Measurements from ENCODE around the gene LITAF. TPM values are rescaled to one million over a fixed set of nuclear protein-coding genes. Genes with fewer than 3 reads are reported as not detected.

The LITAF gene
- polyA plus RNA-seq, 1 donor (not counting 4 experiments of a cell fraction or from before 2014, with no cell fraction given): 85.4 TPM

GRCh38 chr16:11530171-11530940, 56.4 kb downstream of the LITAF start:
- FAIRE-seq (no peak), DNase-seq (ENCODE audit: low read depth, low spot score) (no peak)
- no peaks in the 10 kb centered on the region for H3K9me3 ChIP-seq (ENCODE audit: control insufficient read depth, low read depth, low read length)
- H3K27ac ChIP-seq (ENCODE audit: control insufficient read depth, insufficient read depth, low read length): no peak overlapping the region
- H3K4me1 ChIP-seq (ENCODE audit: control insufficient read depth, extremely low read depth, insufficient read depth, low read length): peaks cover 12% of the 10 kb centered on the region
- H4K20me1 ChIP-seq (ENCODE audit: control insufficient read depth, extremely low read depth, insufficient read depth, low read length): no peaks in the 10 kb centered on the region
- no peaks in the 10 kb centered on the region for H3K79me2 ChIP-seq (ENCODE audit: control insufficient read depth, insufficient read depth, low read length)
- no peak overlapping the region for H3K9ac ChIP-seq (ENCODE audit: control insufficient read depth, extremely low read depth, insufficient read depth, low read length)
- no peaks in the 10 kb centered on the region for H3K9me1 ChIP-seq (ENCODE audit: control insufficient read depth, extremely low read depth, insufficient read depth, low read length)
- TF ChIP-seq CTCF (optimal IDR thresholded peaks at IDR 0.05 in 1 of 3, IDR thresholded peaks at IDR 0.05 in 1 of 3, conservative IDR thresholded peaks at IDR 0.05 in 1 of 3; ENCODE audit: extremely low read depth in 1 of 3, insufficient read depth in 2 of 3, low read length in 3 of 3): no peak
- TF ChIP-seq EZH2 (IDR thresholded peaks at IDR 0.05; ENCODE audit: low read length): no peak
- dilution Hi-C loops (cut with MboI; ENCODE audit: extremely low pct_ligation_motif_present, low sequenced_read_pairs): no loop called here
- no peak overlapping the region for H2AFZ ChIP-seq (ENCODE audit: control insufficient read depth, low read length)
- no peak overlapping the region for H3K4me3 ChIP-seq (ENCODE audit: control insufficient read depth in 2 of 3, extremely low read depth in 1 of 3, insufficient read depth in 2 of 3, low read depth in 1 of 3, low read length in 3 of 3)
- H3K4me2 ChIP-seq (ENCODE audit: control insufficient read depth, extremely low read depth, insufficient read depth, low read depth, low read length): no peak overlapping the region
- H3K36me3 ChIP-seq (ENCODE audit: control insufficient read depth in 2 of 2, extremely low read depth in 1 of 2, insufficient read depth in 2 of 2, low read length in 2 of 2): no peaks in the 10 kb centered on the region
- peaks cover 8% of the 10 kb centered on the region for H3K27me3 ChIP-seq (ENCODE audit: control insufficient read depth, extremely low read depth, insufficient read depth, low read length)

GRCh38 chr16:11529285-11529684, 57.4 kb downstream of the LITAF start:
- H3K4me3 ChIP-seq (ENCODE audit: control insufficient read depth in 2 of 3, extremely low read depth in 1 of 3, insufficient read depth in 2 of 3, low read depth in 1 of 3, low read length in 3 of 3): no peak overlapping the region
- no peak overlapping the region for H3K27ac ChIP-seq (ENCODE audit: control insufficient read depth, insufficient read depth, low read length)
- no peak overlapping the region for H3K9ac ChIP-seq (ENCODE audit: control insufficient read depth, extremely low read depth, insufficient read depth, low read length)
- H3K9me1 ChIP-seq (ENCODE audit: control insufficient read depth, extremely low read depth, insufficient read depth, low read length): no peaks in the 10 kb centered on the region
- TF ChIP-seq CTCF (optimal IDR thresholded peaks at IDR 0.05 in 1 of 3, IDR thresholded peaks at IDR 0.05 in 1 of 3, conservative IDR thresholded peaks at IDR 0.05 in 1 of 3; ENCODE audit: extremely low read depth in 1 of 3, insufficient read depth in 2 of 3, low read length in 3 of 3) (no peak), EZH2 (IDR thresholded peaks at IDR 0.05; ENCODE audit: low read length) (no peak)
- no peak overlapping the region for H3K4me2 ChIP-seq (ENCODE audit: control insufficient read depth, extremely low read depth, insufficient read depth, low read depth, low read length)
- no peak for FAIRE-seq
- H3K36me3 ChIP-seq (ENCODE audit: control insufficient read depth in 2 of 2, extremely low read depth in 1 of 2, insufficient read depth in 2 of 2, low read length in 2 of 2): no peaks in the 10 kb centered on the region
- H3K79me2 ChIP-seq (ENCODE audit: control insufficient read depth, insufficient read depth, low read length): no peaks in the 10 kb centered on the region
- H2AFZ ChIP-seq (ENCODE audit: control insufficient read depth, low read length): no peak overlapping the region
- peaks cover 8% of the 10 kb centered on the region for H3K27me3 ChIP-seq (ENCODE audit: control insufficient read depth, extremely low read depth, insufficient read depth, low read length)
- dilution Hi-C loops (cut with MboI; ENCODE audit: extremely low pct_ligation_motif_present, low sequenced_read_pairs): no loop called here
- DNase-seq (ENCODE audit: low read depth, low spot score): no peak
- H4K20me1 ChIP-seq (ENCODE audit: control insufficient read depth, extremely low read depth, insufficient read depth, low read length): no peaks in the 10 kb centered on the region
- H3K9me3 ChIP-seq (ENCODE audit: control insufficient read depth, low read depth, low read length): no peaks in the 10 kb centered on the region
- H3K4me1 ChIP-seq (ENCODE audit: control insufficient read depth, extremely low read depth, insufficient read depth, low read length): peaks cover 7% of the 10 kb centered on the region

Measured in keratinocyte (primary cell).